ENCODE data around the gene CELF1.

CELF1 gene

GRCh38 chr11:47552566-47553405 is at the start of gene CELF1:
Gene CELF1 (minus strand): TSS chr11:47553132. CDS start chr11:47499523, 53,609 bp downstream.
- peak; percentile 73 for DNase-seq (ENCODE audit: low read depth)

- no peak for DNase-seq (ENCODE audit: low read depth)
Observed at GRCh38 chr11:47599902-47600301, 47.0 kb upstream of the CELF1 start.

- DNase-seq (ENCODE audit: low read depth), result no peak
Observed at GRCh38 chr11:47595967-47596366, 43.0 kb upstream of the CELF1 start.

- DNase-seq (ENCODE audit: low read depth), result no peak
Observed at GRCh38 chr11:47595029-47595428, 42.1 kb upstream of the CELF1 start.

GRCh38 chr11:47593934-47594855 is 41.3 kb upstream of the CELF1 start, which contains the start of gene C1QTNF4:
Gene C1QTNF4 (minus strand): TSS chr11:47594411. CDS start chr11:47590810, 3,601 bp downstream.
- no peak for DNase-seq (ENCODE audit: low read depth)

- no peak for DNase-seq (ENCODE audit: low read depth)
Observed at GRCh38 chr11:47593492-47593933, 40.6 kb upstream of the CELF1 start.

GRCh38 chr11:47592970-47593369 is 40.0 kb upstream of the CELF1 start:
- no peak for DNase-seq (ENCODE audit: low read depth)

GRCh38 chr11:47592251-47592650 is 39.3 kb upstream of the CELF1 start:
- DNase-seq (ENCODE audit: low read depth), result no peak

GRCh38 chr11:47591764-47592163 is 38.8 kb upstream of the CELF1 start:
- DNase-seq (ENCODE audit: low read depth), result no peak

- DNase-seq (ENCODE audit: low read depth), result no peak
Observed at GRCh38 chr11:47589977-47590861, 37.3 kb upstream of the CELF1 start.

- no peak for DNase-seq (ENCODE audit: low read depth)
Observed at GRCh38 chr11:47589584-47589976, 36.6 kb upstream of the CELF1 start.

GRCh38 chr11:47589118-47589517 is 36.2 kb upstream of the CELF1 start:
- DNase-seq (ENCODE audit: low read depth), result no peak

- DNase-seq (ENCODE audit: low read depth), result no peak
Observed at GRCh38 chr11:47587723-47588326, 34.9 kb upstream of the CELF1 start.

GRCh38 chr11:47587039-47587716 is 34.2 kb upstream of the CELF1 start:
- DNase-seq (ENCODE audit: low read depth), result no peak

- DNase-seq (ENCODE audit: low read depth), result no peak
Observed at GRCh38 chr11:47586098-47586855, 33.3 kb upstream of the CELF1 start, which contains the start of gene FAM180B. Gene FAM180B (plus strand): TSS chr11:47586678. CDS start chr11:47586769, 91 bp downstream.

GRCh38 chr11:47583844-47584243 is 30.9 kb upstream of the CELF1 start:
- no peak for DNase-seq (ENCODE audit: low read depth)

GRCh38 chr11:47578524-47579494 is 25.9 kb upstream of the CELF1 start, which contains the start of the genes KBTBD4 and NDUFS3:
Gene KBTBD4 (minus strand): TSS chr11:47578970. CDS start chr11:47578951, 19 bp downstream.
Gene NDUFS3 (plus strand): TSS chr11:47579074. CDS start chr11:47579092, 18 bp downstream.
- peak; percentile 68 for DNase-seq (ENCODE audit: low read depth)

- no peak for DNase-seq (ENCODE audit: low read depth)
Observed at GRCh38 chr11:47577460-47578041, 24.6 kb upstream of the CELF1 start.

Measured in GM04504 (cell line).